IMR-90 (cell line): Measurements from ENCODE around the gene CLEC17A.

Source experiments
- BHLHE40 ChIP-seq: fragments of 150-350 bp; IDR thresholded peaks from 2 replicates; pipeline ENCODE4 v1.6.1; 2016; ENCODE audit warnings: mild to moderate bottlenecking, low read depth, low read length
- CEBPB ChIP-seq: IDR thresholded peaks from 2 replicates; pipeline ENCODE4 v1.6.1; 2012; ENCODE audit warnings: low read depth, low read length, improper control_type of control experiment
- CHD1 ChIP-seq: IDR thresholded peaks from 2 replicates; pipeline ENCODE4 v1.6.1; 2012; ENCODE audit warnings: low read depth, low read length, improper control_type of control experiment
- CTCF ChIP-seq: conservative IDR thresholded peaks from 2 replicates; pipeline ENCODE4 v1.5.1; 2012; ENCODE audit warnings: mild to moderate bottlenecking, low read depth, low read length, improper control_type of control experiment
- FOS ChIP-seq: fragments of 150-350 bp; IDR thresholded peaks from 2 replicates; pipeline ENCODE4 v1.6.1; 2016; ENCODE audit warnings: low read depth, low read length
- MAFK ChIP-seq: IDR thresholded peaks from 2 replicates; pipeline ENCODE4 v1.6.1; 2012; ENCODE audit warnings: low read depth, low read length, improper control_type of control experiment
- MXI1 ChIP-seq: IDR thresholded peaks from 2 replicates; pipeline ENCODE4 v1.6.1; 2012; ENCODE audit warnings: low read depth, mild to moderate bottlenecking, low read length, moderate library complexity, borderline replicate concordance
- POLR2A ChIP-seq: IDR thresholded peaks from 2 replicates; pipeline ENCODE4 v1.6.1; 2012; ENCODE audit warnings: mild to moderate bottlenecking, low read depth, low read length
- RAD21 ChIP-seq: IDR thresholded peaks from 2 replicates; pipeline ENCODE4 v1.6.1; 2012; ENCODE audit warnings: low read length, improper control_type of control experiment
- RCOR1 ChIP-seq: IDR thresholded peaks from 2 replicates; pipeline ENCODE4 v1.6.1; 2012; ENCODE audit warnings: mild to moderate bottlenecking, low read length, improper control_type of control experiment; ENCODE audit not compliant: insufficient replicate concordance
- RFX5 ChIP-seq: IDR thresholded peaks from 2 replicates; pipeline ENCODE4 v1.8.0; 2012; ENCODE audit warnings: low read depth, mild to moderate bottlenecking, low read length, moderate library complexity
- SMC3 ChIP-seq: fragments of 150-350 bp; IDR thresholded peaks from 2 replicates; pipeline ENCODE4 v1.6.1; 2016; ENCODE audit warnings: low read depth, mild to moderate bottlenecking, antibody characterized with exemption, low read length, moderate library complexity

GRCh38 chr19:14560776-14561108 lies 22.1 kb upstream of the CLEC17A start:
- no peak for TF ChIP-seq POLR2A
- no peak for TF ChIP-seq MAFK
- TF ChIP-seq CTCF: no peak
- TF ChIP-seq BHLHE40: no peak
- no peak for TF ChIP-seq CHD1
- TF ChIP-seq SMC3: no peak
- TF ChIP-seq FOS: no peak
- no peak for TF ChIP-seq RFX5
- TF ChIP-seq CEBPB: no peak
- TF ChIP-seq RAD21: no peak
- no peak for TF ChIP-seq MXI1
- TF ChIP-seq RCOR1: no peak
